ENCODE data around the gene SPOCK3. TPM values are rescaled to one million over a fixed set of nuclear protein-coding genes. Genes with fewer than 3 reads are reported as not detected.
A peak's percentile ranks its signal among the peaks of the same experiment; 100 is the strongest.
"Not testable (repeated sequence)": the region's sequence is repeated elsewhere in the genome, so short reads cannot be mapped to it uniquely, and the experiment has no call there.

SPOCK3 gene
- polyA plus RNA-seq, 3 donors = 7.6 to 15.4 (median 13.8) TPM

DNA sequence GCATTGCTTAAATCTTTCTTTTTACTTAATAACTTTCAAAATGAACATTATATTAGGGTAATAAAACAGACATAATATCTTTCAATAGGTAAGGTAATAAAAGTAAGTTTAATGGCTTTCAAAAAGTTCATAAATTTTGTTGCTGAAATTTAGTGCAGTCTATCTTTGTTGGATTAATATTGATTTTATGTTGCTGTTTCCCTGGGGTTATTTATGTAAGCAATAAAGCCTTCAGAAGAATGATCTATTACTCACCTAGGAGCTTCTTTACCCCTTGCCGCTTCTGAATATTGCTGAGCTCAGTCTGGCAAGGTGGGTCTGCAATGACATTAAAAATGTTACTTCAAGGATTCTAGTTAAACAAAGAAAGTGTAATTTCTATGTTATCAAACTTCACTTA is 492.6 kb downstream of the SPOCK3 start:
- DNase-seq (ENCODE audit: extremely low read depth in 1 of 11, low read depth in 9 of 11, low spot score in 4 of 11) = no peak

DNA sequence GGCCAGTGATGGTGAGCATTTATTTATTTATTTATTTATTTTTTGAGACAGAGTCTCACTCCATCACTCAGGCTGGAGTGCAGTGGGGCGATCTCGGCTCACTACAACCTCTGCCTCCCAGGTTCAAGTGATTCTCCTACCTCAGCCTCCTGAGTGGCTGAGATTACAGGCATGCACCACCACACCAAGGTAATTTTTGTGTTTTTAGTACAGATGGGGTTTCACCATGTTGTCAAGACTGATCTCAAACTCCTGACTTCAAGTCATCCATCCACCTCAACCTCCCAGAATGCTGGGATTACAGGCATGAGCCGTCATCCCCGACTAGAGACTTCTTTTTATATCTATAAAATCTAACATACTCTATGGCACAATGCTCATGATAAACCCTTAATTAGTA is 495.1 kb downstream of the SPOCK3 start:
- DNase-seq (ENCODE audit: extremely low read depth in 1 of 11, low read depth in 9 of 11, low spot score in 4 of 11) = not testable (repeated sequence)

DNA sequence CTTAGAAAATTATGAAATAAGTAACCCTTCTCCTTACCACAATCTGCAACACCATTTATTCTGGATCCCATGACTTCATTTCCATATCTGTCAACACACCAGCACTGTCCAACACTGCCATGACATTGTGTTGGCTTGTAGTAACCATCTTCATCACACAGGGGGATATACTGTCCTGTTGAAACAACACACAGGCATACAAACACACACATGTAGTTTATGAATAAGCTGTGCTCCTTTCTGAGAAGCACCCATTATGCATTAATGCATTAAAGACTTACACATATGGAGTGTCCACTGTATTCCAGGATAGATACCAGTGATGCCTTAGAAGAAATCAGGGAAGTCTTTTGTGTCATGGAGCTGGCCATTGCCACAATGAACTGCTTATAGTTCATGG is 496.9 kb downstream of the SPOCK3 start:
- DNase-seq (ENCODE audit: extremely low read depth in 1 of 11, low read depth in 9 of 11, low spot score in 4 of 11) = no peak

DNA sequence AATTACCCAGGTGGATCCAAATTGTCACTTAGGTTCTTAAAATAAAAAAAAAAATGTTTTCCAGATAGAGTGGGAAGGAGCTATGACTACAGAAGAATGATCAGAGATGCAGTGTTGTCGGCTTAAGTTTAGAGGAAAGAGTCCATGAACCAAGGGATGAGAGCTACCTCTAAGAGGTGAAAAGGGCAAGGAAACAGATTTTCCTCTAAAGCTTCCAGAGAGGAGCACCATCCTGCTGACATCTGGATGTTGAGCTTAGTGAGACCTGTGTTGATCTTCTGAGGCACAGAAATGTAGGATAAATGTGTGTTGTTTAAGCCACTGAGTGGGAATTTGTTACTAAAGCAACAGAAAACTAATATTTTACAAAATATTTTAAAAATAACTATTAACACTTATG is 498.7 kb downstream of the SPOCK3 start:
- no peak for DNase-seq (ENCODE audit: extremely low read depth in 1 of 11, low read depth in 9 of 11, low spot score in 4 of 11)

DNA sequence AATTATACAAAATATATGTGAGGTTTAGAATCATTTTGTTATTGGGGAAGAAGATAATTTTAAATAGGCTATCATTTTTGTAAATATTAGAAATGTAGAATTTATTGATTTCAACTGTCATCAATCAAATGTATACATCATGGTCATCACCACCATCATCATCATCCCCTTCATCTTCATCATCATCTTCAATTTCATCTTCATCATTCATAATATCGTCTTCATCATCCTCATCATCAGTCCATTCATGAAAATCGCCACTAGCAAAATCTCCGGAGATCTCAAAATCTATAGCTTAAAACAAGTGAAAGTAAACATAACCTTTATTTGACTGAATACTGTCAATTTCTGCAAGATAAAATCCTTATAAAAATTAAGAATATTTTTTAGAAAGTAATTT is 499.5 kb downstream of the SPOCK3 start:
- DNase-seq (ENCODE audit: extremely low read depth in 1 of 11, low read depth in 9 of 11, low spot score in 4 of 11) = no peak

DNA sequence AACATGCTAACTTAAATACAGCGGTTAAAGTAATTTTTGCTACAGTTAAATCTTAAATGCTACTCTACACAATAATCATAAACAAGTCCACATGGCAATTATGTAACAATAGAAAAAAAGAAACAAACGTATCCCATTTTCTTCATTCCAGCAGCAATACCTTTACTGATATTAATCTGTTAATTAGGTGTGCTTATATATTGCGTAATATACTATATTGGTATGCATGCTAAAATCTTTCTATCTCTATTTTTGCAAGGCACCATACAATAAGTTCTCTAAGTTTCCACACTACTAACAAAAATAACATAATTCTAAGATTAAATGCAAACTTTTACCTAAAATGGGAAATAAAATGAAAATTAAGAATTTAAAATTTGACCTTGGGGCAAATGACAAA is 500.6 kb downstream of the SPOCK3 start:
- no peak for DNase-seq (ENCODE audit: extremely low read depth in 1 of 11, low read depth in 9 of 11, low spot score in 4 of 11)

DNA sequence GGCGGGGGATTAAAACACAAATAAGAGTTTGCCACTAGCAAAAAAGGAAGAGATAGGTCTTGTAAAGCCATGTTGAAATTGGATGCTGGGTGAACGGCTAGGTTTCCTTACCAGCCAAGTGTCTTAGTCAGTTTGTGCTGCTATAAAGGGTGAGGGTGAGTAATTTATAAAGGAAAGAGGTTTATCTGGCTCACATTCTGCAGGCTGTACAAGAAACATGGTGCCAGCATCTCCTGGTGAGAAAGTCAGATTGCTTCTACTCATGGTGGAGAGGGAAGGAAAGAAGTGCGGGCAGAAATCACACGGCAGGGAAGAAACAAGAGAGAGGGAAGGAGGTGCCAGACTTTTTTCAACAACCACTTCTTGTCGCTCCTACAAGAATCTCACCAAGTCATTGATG is 507.5 kb downstream of the SPOCK3 start:
- no peak for DNase-seq (ENCODE audit: extremely low read depth in 1 of 11, low read depth in 9 of 11, low spot score in 4 of 11)

DNA sequence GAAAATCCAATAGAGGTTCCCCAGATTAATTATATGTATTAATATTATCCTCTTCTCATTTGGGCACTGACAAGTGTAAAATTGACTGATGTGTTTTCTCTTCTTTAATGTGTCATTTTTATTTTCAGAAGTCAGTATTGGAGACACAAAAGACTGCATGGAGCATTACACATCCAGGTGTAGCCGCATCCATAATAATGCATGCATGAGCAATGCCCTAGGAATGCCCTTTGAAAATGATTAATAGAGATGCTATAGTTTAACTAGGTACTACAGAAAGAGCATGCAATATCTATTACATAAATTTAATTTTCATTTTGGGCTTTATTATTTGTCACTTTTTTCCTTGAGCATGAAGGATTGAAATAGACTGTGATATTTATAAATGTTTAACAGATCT is 509.9 kb downstream of the SPOCK3 start:
- DNase-seq (ENCODE audit: extremely low read depth in 1 of 11, low read depth in 9 of 11, low spot score in 4 of 11) = peak in 1 of 11 donors; percentile 4

DNA sequence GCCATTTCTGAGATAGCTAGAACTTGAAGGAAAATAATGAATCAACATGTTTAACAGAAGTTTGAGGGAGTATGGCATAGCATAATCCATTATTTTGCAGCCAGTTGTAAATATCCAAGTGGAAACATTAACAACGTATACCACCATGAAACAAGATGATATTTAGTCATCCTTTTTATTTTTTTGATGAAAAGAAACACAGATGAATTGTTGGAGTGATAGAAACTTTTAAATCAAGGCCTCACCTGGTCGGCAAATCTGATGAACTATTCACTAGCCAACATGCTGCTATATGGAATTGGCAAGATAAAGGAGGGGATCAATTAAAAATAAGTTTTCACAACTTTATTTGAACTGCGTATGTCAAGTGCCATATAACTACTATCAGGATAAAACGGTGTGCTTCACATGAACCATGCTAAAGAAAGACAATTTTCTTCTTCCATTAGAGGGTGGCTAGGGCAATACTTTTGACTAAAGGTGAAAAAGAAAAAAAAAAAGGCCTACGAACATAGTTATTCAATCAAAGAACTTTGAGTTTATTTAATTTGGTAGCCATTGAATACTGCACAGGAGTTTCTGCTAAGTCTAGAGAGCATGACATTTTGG is 510.7 kb downstream of the SPOCK3 start:
- DNase-seq (ENCODE audit: extremely low read depth in 1 of 11, low read depth in 9 of 11, low spot score in 4 of 11) = no peak

DNA sequence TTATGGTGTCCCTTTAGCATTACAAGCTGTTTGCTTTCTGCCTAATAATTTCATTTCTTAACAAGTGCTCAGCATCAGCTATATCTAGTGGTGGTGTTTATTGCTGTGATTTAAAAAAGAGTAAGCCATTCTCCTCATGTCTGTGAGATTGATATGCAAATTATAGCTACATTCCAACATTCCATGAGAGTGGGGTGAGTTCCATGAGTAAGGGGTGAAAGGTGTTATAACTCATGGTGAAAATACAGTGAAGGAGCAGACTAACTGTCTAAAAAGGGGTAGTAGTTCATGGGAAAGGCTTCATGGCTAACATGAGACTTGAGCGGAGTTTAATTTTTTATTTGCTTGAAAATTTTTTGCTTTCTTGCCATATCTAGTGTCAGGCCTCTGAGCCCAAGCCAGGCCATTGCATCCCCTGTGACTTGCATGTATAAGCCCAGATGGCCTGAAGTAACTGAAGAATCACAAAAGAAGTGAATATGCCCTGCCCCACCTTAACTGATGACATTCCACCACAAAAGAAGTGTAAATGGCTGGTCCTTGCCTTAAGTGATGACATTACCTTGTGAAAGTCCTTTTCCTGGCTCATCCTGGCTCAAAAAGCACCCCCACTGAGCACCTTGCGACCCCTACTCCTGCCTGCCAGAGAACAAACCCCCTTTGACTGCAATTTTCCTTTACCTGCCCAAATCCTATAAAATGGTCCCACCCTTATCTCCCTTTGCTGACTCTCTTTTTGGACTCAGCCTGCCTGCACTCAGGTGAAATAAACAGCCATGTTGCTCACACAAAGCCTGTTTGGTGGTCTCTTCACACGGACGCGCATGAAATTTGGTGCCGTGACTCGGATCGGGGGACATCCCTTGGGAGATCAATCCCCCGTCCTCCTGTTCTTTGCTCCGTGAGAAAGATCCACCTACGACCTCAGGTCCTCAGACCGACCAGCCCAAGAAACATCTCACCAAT is 518.3 kb downstream of the SPOCK3 start:
- DNase-seq (ENCODE audit: extremely low read depth in 1 of 11, low read depth in 9 of 11, low spot score in 4 of 11) = not testable (repeated sequence)

DNA sequence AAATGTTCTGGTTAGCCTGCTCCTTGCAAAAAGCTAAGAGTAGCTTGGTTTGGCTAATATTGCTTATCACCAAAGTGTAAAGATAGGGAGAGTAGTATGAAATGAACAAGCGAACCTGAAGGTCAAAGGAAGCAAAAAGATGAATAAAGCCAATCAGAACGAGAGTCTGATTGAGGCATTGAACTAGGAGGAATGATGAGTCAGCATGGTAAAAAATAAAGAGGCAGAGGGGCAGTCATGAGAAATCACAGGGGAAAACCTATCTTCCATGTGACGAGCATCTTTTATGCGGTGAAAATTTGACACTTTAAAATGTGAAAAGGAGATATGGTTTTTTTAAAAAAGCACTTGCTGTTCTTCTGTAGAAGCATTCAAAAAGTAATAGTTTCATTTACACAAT is 533.7 kb downstream of the SPOCK3 start:
- DNase-seq (ENCODE audit: extremely low read depth in 1 of 11, low read depth in 9 of 11, low spot score in 4 of 11) = no peak

DNA sequence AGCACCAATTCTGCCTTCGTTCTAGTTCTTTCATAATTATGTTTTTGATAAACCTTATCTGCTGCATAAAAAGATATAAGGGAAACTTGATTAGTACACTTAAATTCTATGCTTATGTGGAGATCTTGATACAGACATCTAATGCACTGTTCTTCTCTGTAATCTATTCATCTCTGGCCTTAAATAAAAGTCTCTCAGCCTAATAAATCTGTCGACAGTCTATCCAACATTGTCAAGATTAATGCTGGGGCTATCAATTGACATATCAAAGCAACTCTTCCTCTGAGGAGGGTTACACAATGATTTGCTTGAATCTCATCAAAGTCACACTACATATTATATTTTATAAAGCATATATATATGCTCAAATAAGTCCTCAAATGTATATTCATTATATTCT is 545.5 kb downstream of the SPOCK3 start:
- no peak for DNase-seq (ENCODE audit: extremely low read depth in 1 of 11, low read depth in 9 of 11, low spot score in 4 of 11)

DNA sequence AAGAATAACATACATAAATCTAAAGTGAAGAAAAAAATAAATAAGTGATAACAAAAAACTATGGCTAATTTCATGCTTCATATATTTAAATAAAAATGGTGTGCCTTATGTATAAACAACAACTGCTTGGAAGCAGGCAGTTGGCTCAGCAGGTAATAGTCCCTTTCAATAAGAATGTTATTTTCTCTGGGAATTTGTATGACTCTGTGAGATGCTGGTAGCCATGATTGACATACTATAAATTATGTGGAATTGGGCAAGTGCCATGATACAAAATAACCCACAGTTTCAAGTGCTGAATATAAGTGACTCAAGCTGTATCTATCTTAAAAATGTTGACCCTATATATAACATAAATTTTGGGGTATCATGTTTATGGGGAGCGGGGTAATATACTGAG is 546.5 kb downstream of the SPOCK3 start:
- no peak for DNase-seq (ENCODE audit: extremely low read depth in 1 of 11, low read depth in 9 of 11, low spot score in 4 of 11)

Data from renal cortex interstitium (tissue), 11 donors.